GM19099 (cell line): Measurements from ENCODE around the gene SEC16B.

Experiments
- POLR2A ChIP-seq: IDR thresholded peaks from 3 replicates; pipeline ENCODE4 v1.6.1; 2011; ENCODE audit warnings: low read depth; ENCODE audit not compliant: insufficient read length; ENCODE audit errors: extremely low read depth

Gene SEC16B

GRCh38 chr1:177937174-177937770, 32.6 kb downstream of the SEC16B start:
- TF ChIP-seq POLR2A, result no peak

GRCh38 chr1:177935638-177936415, 34.0 kb downstream of the SEC16B start:
- no peak for TF ChIP-seq POLR2A

DNA sequence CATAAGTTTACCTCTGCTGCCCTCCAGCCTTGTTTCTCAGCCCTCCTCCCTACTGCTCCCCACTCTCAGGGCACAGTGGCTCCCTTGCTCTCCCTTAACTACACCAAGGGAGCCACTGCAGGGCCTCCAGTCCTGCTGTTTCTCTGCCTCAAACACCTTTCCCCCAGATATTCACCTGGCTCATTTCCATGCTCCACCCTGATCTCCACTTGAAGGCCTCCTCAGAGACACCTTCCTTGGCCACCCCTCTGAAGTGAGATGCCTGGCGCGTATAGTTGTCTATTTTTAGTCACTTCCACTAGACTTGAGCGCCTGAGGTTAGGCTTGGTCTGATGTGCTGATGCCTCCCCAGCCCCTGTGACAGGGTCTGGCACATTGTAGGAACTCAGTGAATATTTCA, 34.9 kb downstream of the SEC16B start:
- no peak for TF ChIP-seq POLR2A

DNA sequence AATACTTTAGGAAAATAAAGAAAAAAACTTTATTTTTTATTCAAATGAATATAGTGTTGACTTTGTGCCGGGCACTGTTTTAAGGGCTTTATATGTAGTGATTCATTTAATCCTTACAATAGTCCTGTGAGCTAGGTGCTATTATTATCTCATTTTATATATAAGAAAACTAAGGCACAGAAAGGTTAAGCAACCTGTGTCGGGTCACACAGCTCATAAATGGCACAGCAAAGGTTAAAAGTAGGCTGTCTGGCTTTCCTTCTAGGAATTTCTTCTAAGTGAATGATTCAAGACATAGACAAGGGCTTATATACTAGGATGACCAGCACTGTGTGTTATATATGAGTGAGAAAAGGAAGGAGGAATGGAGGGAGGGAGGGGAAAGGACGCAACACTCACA, 35.4 kb downstream of the SEC16B start:
- TF ChIP-seq POLR2A, result no peak

- no peak for TF ChIP-seq POLR2A
Observed at GRCh38 chr1:177933881-177934280, 36.0 kb downstream of the SEC16B start.

- TF ChIP-seq POLR2A, result no peak
Observed at GRCh38 chr1:177932123-177932522, 37.7 kb downstream of the SEC16B start.

DNA sequence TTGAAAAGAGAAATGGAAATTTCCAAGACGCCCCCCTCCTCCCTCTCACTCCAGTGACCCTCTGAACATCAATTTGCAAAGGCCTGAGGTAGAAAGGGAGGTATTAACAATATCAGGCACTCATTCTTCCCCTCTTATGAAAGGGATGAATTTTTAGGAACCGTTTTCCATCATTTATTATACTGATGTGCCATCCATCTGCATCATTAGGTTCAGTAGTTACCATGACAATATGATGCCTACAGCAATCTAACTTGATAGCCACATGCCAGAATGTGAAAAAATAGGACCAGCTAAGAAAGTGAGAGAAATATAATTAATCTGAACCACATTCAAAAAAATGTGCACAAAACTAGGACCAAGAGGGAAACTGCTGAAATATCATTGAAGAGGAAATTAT, 40.9 kb downstream of the SEC16B start:
- TF ChIP-seq POLR2A, result no peak

DNA sequence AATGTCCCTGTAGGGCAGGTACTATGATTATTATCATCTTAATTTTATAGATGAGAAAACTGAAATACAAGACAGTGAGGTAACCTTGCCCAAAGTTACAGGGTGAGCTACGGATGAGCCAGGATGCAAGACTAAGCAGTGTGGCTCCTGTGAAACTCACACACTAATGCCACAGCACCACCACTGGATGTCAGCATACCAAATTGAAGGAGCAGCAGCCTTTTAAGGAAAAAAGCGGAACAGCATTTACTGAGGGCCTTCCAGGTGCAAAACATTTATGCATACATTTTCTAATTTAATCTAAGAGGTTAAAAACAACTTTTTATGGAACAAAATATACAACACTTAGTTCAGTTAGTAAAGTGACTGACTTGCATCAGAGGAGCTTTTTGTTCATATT, 41.7 kb downstream of the SEC16B start:
- TF ChIP-seq POLR2A, result no peak

DNA sequence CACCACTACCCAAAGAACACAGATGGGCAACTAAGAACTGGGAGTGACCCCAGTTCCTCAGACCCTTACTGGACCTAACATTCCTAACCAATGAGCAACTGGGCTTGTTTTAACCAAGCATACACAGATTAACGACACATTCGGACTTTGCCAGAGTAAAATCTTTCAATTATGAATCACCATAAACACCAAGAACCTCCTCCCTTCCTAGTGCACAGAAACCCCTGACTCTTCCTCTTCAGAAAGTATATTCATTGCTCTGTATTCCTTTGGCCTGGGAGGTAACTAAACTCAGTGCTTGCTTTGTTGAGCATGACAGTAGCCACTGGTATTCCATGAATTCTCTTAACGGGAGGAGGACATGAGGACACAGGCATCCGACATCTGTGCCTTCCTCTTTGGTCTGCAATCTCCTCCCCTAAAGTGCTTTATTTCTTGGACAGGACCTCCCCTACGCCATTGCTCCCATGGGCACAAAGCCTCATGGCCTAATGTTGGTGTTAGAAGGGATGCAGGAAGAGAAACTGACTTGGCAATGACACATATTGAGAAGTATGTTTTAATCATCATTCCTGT, 42.7 kb downstream of the SEC16B start:
- TF ChIP-seq POLR2A, result no peak

DNA sequence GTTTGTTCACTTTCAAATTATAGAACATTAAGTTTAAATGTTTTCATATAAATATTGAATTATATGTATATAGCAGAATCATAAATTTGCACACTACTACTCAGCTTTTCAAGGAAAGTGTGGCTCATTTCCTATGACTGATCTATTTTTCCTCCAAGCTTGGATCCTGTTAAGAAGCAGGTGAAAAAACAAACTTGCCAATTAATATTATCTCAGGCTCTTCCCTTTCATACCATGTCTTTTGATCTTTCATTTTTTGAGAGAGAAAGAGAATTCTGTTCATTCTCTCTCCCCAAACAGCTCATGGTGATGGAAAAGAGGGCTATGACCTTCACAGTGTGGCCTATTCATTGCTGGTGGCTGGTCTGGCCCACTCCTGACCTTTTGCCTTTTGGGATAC, 43.7 kb downstream of the SEC16B start:
- no peak for TF ChIP-seq POLR2A

DNA sequence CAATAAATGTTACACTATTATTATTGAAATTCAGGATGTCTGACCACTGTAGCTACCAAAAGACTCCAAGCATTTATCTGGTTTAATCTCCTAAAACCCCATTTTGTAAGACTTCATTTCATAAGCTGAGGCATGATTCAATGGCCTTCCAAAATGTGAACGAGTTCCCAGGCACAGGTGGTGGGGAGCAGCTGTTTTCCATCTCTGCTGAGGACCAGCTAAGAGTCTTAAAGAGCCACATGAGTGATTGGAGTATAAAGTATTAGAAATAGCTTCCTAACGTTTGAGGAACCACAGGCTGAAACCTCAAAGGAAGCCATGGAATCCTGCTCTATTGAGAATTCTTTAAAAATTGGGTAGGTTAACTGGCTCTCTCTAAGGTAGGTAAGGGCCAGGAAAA, 44.9 kb downstream of the SEC16B start:
- no peak for TF ChIP-seq POLR2A

GRCh38 chr1:177923441-177923840, 46.4 kb downstream of the SEC16B start:
- TF ChIP-seq POLR2A, result no peak

DNA sequence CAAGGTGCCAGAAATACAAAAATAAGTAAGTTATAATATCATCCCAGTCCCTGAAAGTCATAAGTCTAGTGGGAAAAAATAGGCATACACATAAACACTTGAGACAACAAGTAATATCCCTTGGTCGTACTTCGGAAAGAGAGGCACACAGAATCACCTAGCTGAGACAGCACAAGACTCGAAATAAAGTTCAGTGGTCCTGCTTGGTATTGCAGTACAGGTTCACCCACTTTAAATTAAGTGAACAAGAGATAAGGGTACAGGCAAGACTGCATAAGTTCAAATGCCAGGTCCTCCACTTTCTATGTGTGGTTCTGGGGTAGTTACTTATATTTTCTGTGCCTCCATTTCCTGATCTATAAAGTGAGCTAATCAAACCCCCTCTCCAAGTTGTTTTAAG, 47.6 kb downstream of the SEC16B start:
- TF ChIP-seq POLR2A, result no peak

GRCh38 chr1:177921590-177921989, 48.3 kb downstream of the SEC16B start:
- TF ChIP-seq POLR2A, result no peak

DNA sequence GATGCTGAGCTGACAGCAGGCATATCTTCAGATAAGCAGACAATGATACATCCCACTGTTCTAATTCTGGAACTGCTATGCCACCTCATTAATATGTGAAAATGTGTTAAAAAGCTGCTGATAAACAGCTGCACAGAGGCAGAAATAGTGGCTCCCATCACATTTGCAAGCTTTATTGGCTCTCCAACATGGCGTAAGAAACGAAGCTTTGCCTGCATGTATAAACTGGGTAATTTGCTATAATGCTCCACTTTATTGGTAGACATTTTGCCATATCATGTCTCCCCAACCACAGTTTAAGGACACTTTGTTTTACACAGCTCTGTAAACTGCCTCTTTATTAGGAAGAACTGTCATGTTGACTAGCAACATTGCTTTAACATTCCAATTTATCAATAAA, 49.8 kb downstream of the SEC16B start:
- TF ChIP-seq POLR2A, result no peak

- TF ChIP-seq POLR2A, result no peak
Observed at GRCh38 chr1:177915641-177916040, 54.2 kb downstream of the SEC16B start.
